Aorta (tissue), 5 donors: Measurements from ENCODE around the gene MRPL23. TPM values are rescaled to one million over a fixed set of nuclear protein-coding genes. Genes with fewer than 3 reads are reported as not detected.
A peak's percentile ranks its signal among the peaks of the same experiment; 100 is the strongest.

Source experiments
- ATAC-seq: fragments of 200-7000 bp; cut with Tn5 transposase; one replicate; pipeline ENCODE4 v1.9.1; 2022; ENCODE audit warnings: moderate library complexity; ENCODE audit not compliant: low FRiP score
- DNase-seq, 2 donors: peaks; one replicate each; pipeline ENCODE4 v3.0.0-alpha.2; 2020
- H3K27ac ChIP-seq, 2 donors: one replicate each; pipeline ENCODE4 v1.5.1; 2013; ENCODE audit warnings: low read length in 2 of 2, mild to moderate bottlenecking in 2 of 2, moderate library complexity in 2 of 2, control low read depth in 1 of 2, inconsistent platforms in 1 of 2, low read depth in 1 of 2
- H3K27me3 ChIP-seq, 2 donors: one replicate each; pipeline ENCODE4 v1.6.1; 2013; ENCODE audit warnings: control low read depth in 1 of 2, low read length in 1 of 2, mild to moderate bottlenecking in 1 of 2, moderate library complexity in 1 of 2; ENCODE audit not compliant: insufficient read depth in 2 of 2, control insufficient read depth in 1 of 2
- H3K36me3 ChIP-seq, 2 donors: one replicate each; pipeline ENCODE4 v1.6.1; 2013; ENCODE audit warnings: control low read depth in 1 of 2, low read length in 1 of 2, mild to moderate bottlenecking in 1 of 2; ENCODE audit not compliant: insufficient read depth in 2 of 2, control insufficient read depth in 1 of 2
- H3K4me1 ChIP-seq, 2 donors: one replicate each; pipeline ENCODE4 v1.6.1; 2013; ENCODE audit warnings: low read length in 2 of 2, control low read depth in 1 of 2, mild to moderate bottlenecking in 1 of 2, moderate library complexity in 1 of 2; ENCODE audit not compliant: insufficient read depth in 2 of 2, control insufficient read depth in 1 of 2
- H3K4me3 ChIP-seq, 2 donors: one replicate each; pipeline ENCODE4 v1.5.1; 2013; ENCODE audit warnings: low read length in 2 of 2, control low read depth in 1 of 2, mild to moderate bottlenecking in 1 of 2
- H3K9me3 ChIP-seq: one replicate; pipeline ENCODE4 v1.6.1; 2013; ENCODE audit warnings: mild to moderate bottlenecking, low read length; ENCODE audit not compliant: control insufficient read depth
- WGBS, 2 donors: extraction: QIAGEN DNeasy Blood & Tissue Kit; methylation state at CpG; one replicate each; pipeline ENCODE4 v1.1.7; 2013; 5-methylcytosine and 5-hydroxymethylcytosine counted together
- intact Hi-C, 2 donors: fragments of 100-400 bp; cut with DNase I; formaldehyde crosslinking; loops; one replicate each; pipeline versions ENCODE4 v1.14.2 to v1.15.0; 2022
- polyA plus RNA-seq, 2 donors: library from polyadenylated mRNA; stranded (reverse); fragments of 200-250 nt; gene quantifications; one replicate each; pipeline ENCODE4 v1.2.3, GENCODE V29; 2013
- total RNA-seq, 2 donors: library from RNA; stranded (reverse); fragmentation: NEBNext Ultra II Directional; extraction: Animal tissue kit (Norgen Biotek cat#: 25700); gene quantifications; one replicate each; pipeline ENCODE4 v1.2.1, GENCODE V29; 2021
- donor health status: healthy with polysubstance abuse.
- donor health status: Bipolar disorder and iron deficiency.
- donor health status: DM: no; HTN: no; CAD: no.
- donor health status: DM: no; HTN: no; CAD: no.
- donor health status: DM: yes; HTN: yes; CAD: no.

The MRPL23 gene
- total and polyA plus RNA-seq, 4 donors: 23.4 to 143 (median 63.1) TPM

DNA sequence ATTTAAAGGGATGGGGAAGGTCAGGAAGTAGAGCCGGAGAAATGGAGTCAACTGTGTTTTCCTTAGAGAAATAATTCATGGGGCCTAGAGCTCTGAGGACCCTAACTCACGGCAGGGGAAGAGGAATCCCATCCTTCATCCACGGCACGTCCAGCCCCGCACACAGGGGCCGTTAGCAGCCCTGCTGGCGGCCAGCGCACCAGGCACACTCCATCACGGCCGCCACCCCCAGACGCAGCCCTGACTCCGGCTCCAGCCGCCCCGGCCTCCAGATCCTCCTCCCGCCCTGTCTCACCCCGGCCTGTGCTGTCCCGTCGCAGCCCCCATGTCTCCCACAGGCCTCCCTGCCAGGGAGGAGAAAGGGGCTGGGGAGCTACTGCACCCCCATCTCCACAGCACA lies 11.2 kb downstream of the MRPL23 start:
- ATAC-seq: no peak
- WGBS, 2 donors: no CpG with 5 or more reads among the region's 18 CpGs

DNA sequence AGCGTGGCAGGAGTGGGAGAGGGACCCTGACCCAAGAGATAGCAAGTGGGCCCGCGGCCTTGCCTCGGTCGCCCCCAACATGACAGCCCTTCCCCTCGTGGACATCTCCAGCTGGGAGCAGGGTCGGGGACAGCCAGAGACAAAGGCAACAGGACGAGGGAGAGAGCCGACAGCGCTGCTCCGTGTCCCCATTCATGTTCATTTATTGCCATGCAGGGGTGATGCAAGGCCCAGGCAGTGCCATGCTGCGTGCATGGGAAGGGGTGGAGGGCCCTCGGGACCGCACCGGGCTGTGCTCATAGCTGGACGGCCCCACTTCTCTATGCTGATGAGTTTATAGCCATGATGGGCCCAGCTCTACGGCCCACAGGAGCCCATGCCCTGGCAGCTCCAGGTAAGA lies 12.7 kb downstream of the MRPL23 start:
- H3K4me3 ChIP-seq: no peak overlapping the region
- DNase-seq: peak; percentile 2 to 26
- ATAC-seq: no peak
- intact Hi-C loops: no loop called here
- 67 to 89% methylated on average over 1 to 7 of the region's 17 CpGs for WGBS, 2 donors
- H3K9me3 ChIP-seq: no peaks in the 10 kb centered on the region
- no peaks in the 10 kb centered on the region for H3K27me3 ChIP-seq
- H3K4me1 ChIP-seq: no peaks in the 10 kb centered on the region
- H3K36me3 ChIP-seq: no peaks in the 10 kb centered on the region
- no peak overlapping the region for H3K27ac ChIP-seq

More for the DNA sequence above, 11.2 kb downstream of the MRPL23 start:
- H3K4me1 ChIP-seq: no peaks in the 10 kb centered on the region
- H3K36me3 ChIP-seq: no peaks in the 10 kb centered on the region
- no peak overlapping the region for H3K4me3 ChIP-seq
- H3K27me3 ChIP-seq: no peaks in the 10 kb centered on the region
- H3K9me3 ChIP-seq: no peaks in the 10 kb centered on the region
- DNase-seq: no peak
- intact Hi-C loops: no loop called here
- no peak overlapping the region for H3K27ac ChIP-seq

DNA sequence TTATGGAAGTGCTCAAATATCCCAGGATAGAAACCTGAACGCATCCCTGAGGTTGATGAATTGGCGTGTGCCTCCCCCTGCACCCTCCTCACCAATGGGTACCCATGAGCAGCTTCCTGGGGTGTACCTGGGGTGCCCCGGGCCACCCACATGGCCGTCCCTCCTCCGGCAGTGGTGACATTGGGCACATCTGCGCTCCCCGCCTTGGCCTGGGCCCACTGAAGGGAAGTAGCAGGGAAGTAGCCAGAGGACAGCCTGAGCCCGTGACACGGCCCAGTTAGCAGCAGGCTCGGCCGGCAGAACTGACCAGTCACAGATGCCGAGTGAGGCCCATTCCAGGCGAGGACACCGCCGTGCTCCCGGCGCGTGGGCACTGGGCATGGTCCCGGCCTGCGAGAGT lies 16.7 kb downstream of the MRPL23 start:
- peak; percentile 19 for ATAC-seq
- Histone ChIP-seq H3K4me3 (no peak overlapping the region), H3K27ac (no peak overlapping the region), H3K4me1 (no peaks in the 10 kb centered on the region), H3K36me3 (no peaks in the 10 kb centered on the region), H3K27me3 (no peaks in the 10 kb centered on the region), H3K9me3 (no peaks in the 10 kb centered on the region)
- DNase-seq: peak in 1 of 2 donors; percentile 18
- 96 to 100% methylated on average over 1 to 7 of the region's 20 CpGs for WGBS, 2 donors
- intact Hi-C loops: no loop called here

DNA sequence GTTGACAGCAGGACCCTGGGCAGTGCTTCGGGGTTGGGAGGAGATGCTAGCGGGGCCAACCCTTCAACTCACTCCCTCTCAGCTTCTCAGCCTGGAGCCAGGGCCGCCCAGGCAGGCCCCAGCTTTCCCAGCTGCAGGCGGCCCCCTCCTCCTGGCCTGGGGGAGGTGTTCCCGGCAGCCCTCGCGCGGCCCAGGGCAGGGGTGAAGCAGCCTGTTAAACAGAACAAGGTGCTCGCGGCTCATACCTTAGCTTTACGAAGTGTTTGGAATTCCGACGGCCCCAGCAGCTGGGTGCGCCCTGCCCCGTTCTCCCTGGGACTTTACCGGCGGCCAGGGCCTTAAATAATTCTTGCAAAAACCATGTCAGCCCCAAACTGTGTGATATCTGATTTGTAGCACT lies 17.2 kb downstream of the MRPL23 start:
- ATAC-seq: no peak
- no peaks in the 10 kb centered on the region for H3K9me3 ChIP-seq
- H3K27me3 ChIP-seq: no peaks in the 10 kb centered on the region
- no peak overlapping the region for H3K4me3 ChIP-seq
- no CpG with 5 or more reads among the region's 17 CpGs for WGBS, 2 donors
- no peaks in the 10 kb centered on the region for H3K36me3 ChIP-seq
- H3K27ac ChIP-seq: no peak overlapping the region
- no peak for DNase-seq
- H3K4me1 ChIP-seq: no peaks in the 10 kb centered on the region
- intact Hi-C loops: no loop called here

DNA sequence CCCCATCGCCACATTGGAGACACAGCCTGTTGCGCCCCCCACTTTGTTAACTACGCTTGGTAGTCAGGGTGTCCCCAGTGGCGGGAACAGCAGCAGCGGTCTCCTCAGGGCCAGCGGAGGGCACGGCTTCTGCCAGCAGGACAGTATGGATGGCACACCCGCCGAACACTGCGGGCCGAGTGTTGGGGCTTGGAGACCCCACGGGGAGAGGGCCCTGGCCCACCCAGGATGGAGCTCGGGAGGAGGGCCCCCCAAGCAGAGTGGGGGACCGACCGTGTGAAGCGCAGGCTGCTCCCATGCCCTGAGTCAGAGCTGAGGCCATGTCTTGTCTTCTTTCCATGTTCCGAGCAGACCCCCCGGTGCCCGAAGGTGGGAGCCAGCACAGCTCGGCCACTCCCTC lies 17.8 kb downstream of the MRPL23 start:
- Histone ChIP-seq H3K27ac (no peak overlapping the region), H3K4me1 (no peaks in the 10 kb centered on the region), H3K27me3 (no peaks in the 10 kb centered on the region), H3K4me3 (no peak overlapping the region), H3K9me3 (no peaks in the 10 kb centered on the region), H3K36me3 (no peaks in the 10 kb centered on the region)
- DNase-seq: peak in 1 of 2 donors; percentile 3
- WGBS, 2 donors: 98% methylated on average over 6 of the region's 20 CpGs; no CpG with 5 or more reads in 1 of the 2 donors
- intact Hi-C loops: no loop called here
- no peak for ATAC-seq

DNA sequence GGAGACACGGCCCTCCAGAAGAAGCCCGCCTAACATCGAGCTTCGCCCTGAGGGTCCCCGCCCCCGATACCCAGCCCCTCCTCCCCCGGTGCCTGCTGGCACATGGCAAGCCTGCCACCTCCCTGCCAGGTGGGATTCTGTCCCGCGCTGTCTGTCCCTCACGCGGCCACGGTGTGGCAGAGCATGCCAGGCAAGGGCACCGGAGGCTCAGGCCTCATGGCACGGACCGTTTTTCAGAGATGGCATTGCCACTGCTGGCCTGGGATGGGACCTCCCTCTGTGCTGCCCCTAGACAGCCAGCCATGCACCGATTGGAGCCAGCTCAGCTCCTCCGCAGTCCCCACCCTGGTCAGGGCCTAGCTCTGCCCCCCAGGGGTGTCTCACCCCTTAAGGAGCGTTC lies 19.4 kb downstream of the MRPL23 start:
- Histone ChIP-seq H3K9me3 (no peaks in the 10 kb centered on the region), H3K36me3 (no peaks in the 10 kb centered on the region), H3K4me1 (no peaks in the 10 kb centered on the region), H3K27me3 (no peaks in the 10 kb centered on the region), H3K4me3 (no peak overlapping the region), H3K27ac (no peak overlapping the region)
- DNase-seq (peak in 1 of 2 donors; percentile 39), ATAC-seq (no peak)
- 84% methylated on average over 8 of the region's 18 CpGs; no CpG with 5 or more reads in 1 of the 2 donors for WGBS, 2 donors
- intact Hi-C loops: no loop called here

DNA sequence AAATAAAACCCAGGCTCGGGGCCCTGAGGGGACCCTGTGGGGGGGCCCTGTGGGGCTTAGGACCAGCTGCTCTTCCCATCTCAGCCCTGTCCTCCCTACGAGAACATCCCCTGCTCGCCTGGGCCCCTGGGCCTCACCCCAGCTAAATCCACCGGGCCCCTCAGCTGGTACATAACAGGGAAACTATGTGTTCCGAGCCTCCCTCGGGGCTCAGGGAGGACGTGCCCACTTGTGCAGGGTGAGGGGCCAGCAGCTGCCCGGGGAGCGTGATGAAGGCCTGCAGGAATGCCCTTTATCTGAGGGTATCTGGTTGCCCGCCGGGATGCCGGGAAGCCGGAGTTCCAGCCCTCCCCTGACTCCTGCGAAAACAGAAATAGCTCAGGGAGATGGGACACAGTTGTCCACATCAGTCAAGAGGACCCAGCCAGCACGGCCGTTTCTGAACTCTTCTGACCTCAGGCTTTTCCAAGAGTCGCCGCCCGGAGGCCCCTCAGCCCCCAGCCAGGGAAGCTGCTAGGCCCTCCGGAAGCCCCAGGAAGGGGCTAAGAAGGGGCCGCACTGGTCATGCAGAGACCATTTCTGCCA lies 20.6 kb downstream of the MRPL23 start:
- Histone ChIP-seq H3K9me3 (no peaks in the 10 kb centered on the region), H3K36me3 (no peaks in the 10 kb centered on the region), H3K27ac (no peak overlapping the region), H3K27me3 (no peaks in the 10 kb centered on the region), H3K4me1 (no peaks in the 10 kb centered on the region), H3K4me3 (no peak overlapping the region)
- intact Hi-C loops: no loop called here
- WGBS, 2 donors: 50% methylated on average over 8 of the region's 21 CpGs; no CpG with 5 or more reads in 1 of the 2 donors
- ATAC-seq: no peak
- no peak for DNase-seq

DNA sequence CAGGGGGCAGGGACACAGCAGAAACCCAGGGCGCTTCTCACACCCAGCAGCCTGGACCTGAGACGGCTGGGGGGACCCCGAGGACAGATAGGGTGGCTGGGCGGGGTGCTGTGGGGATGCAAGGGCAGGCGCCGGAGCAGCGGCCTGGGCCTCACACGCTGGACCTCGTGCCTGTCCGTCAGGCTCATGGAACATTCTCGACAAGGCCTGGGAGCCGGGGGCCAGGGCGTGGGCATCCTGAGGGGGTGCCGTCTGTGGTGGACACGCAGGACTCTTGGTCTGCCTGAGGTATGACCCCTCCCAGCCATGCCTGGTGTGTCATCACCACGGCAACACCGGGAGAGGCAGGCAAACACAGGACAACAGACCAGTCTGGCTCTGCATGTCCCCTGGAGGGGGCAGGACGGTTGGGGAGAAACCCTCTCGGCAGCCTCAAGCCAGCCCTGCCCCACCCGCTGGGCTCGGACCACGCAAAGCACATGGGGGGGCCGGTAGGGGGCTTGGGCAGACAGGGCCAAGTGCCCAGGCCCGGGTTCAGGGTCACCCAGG lies 21.4 kb downstream of the MRPL23 start:
- ATAC-seq: no peak
- no peaks in the 10 kb centered on the region for H3K27me3 ChIP-seq

DNA sequence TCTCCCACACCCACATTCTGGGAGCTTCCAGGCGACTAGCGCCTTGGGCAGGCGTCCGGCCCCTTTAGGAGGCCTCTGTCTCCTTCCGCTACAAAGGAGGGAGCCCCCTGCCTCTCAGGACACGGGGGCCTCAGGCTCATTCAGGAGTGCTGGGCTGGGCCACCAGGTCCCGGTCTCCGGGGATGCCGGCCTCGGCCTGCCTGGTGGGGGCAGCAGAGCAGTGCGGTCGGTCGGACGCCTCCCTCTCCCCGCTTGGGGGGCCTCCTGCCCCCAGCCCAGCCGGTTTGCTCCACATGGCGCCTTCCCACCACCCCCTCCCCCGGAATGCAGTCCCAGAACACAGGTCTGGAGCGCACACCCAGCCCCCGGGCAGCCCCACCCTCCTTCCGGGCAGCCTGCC lies 21.9 kb downstream of the MRPL23 start:
- DNase-seq: no peak
- no peak for ATAC-seq
- Histone ChIP-seq H3K9me3 (no peaks in the 10 kb centered on the region), H3K4me3 (no peak overlapping the region), H3K27me3 (no peaks in the 10 kb centered on the region), H3K27ac (no peak overlapping the region), H3K4me1 (no peaks in the 10 kb centered on the region), H3K36me3 (no peaks in the 10 kb centered on the region)
- WGBS, 2 donors: no CpG with 5 or more reads among the region's 21 CpGs
- intact Hi-C loops: no loop called here

More for the DNA sequence above, 21.4 kb downstream of the MRPL23 start:
- Histone ChIP-seq H3K36me3 (no peaks in the 10 kb centered on the region), H3K27ac (no peak overlapping the region), H3K4me1 (no peaks in the 10 kb centered on the region), H3K9me3 (no peaks in the 10 kb centered on the region), H3K4me3 (no peak overlapping the region)
- no peak for DNase-seq
- WGBS, 2 donors: 82% methylated on average over 9 of the region's 24 CpGs; no CpG with 5 or more reads in 1 of the 2 donors
- intact Hi-C loops: no loop called here
